IMR-90 (cell line): ENCODE measurements around the gene MARCHF3. TPM values are rescaled to one million over a fixed set of nuclear protein-coding genes. Genes with fewer than 3 reads are reported as not detected.

ENCODE experiments used
- polyA plus RNA-seq, 3 experiments: library from polyadenylated mRNA; depleted of rRNA; stranded (reverse); fragments of >200 nt; gene quantifications; 2 replicates each; pipeline ENCODE4 v1.2.3, GENCODE V29; 2012; ENCODE audit warnings: low replicate concordance in 1 of 3
- total RNA-seq: library from RNA; depleted of rRNA; stranded (reverse); fragments of >200 nt; gene quantifications from 2 replicates; pipeline ENCODE4 v1.2.3, GENCODE V29; 2012; rRNA removed

The MARCHF3 gene
- total and polyA plus RNA-seq, 2 of the 4 experiments (the other 2 are of a cell fraction), result 11.2 to 18.8 TPM

Other genes with a start within 250 kb of the MARCHF3 start
- gene C5orf63, start 42.9 kb upstream of the MARCHF3 start, total RNA-seq, result 0.72 and 0.83 TPM in 2 replicates
- 0.86 and 1.1 TPM in 2 replicates for gene C5orf63, start 42.9 kb upstream of the MARCHF3 start, polyA plus RNA-seq (2012; rRNA removed)